HFFc6 (cell line): ENCODE data around the gene SMIM30. TPM values are rescaled to one million over a fixed set of nuclear protein-coding genes. Genes with fewer than 3 reads are reported as not detected.

Source experiments
- DNase-seq: peaks from one replicate; pipeline ENCODE4 v3.0.0-alpha.2; 2018
- H3K27ac Mint-ChIP-seq: 2 replicates; pipeline ENCODE4 v1.8.0; 2020; ENCODE audit warnings: mild to moderate bottlenecking, mixed read lengths
- H3K27me3 Mint-ChIP-seq: 2 replicates; pipeline ENCODE4 v1.8.0; 2021; ENCODE audit warnings: mild to moderate bottlenecking, moderate library complexity, mixed read lengths; ENCODE audit not compliant: insufficient read depth
- H3K36me3 Mint-ChIP-seq: 2 replicates; pipeline ENCODE4 v1.8.0; 2021; ENCODE audit warnings: low read depth, mixed read lengths
- H3K4me1 Mint-ChIP-seq: 2 replicates; pipeline ENCODE4 v1.8.0; 2020; ENCODE audit warnings: low read depth, mixed read lengths
- H3K4me3 Mint-ChIP-seq: 2 replicates; pipeline ENCODE4 v1.8.0; 2020; ENCODE audit warnings: mild to moderate bottlenecking, moderate library complexity, mixed read lengths
- H3K9me3 Mint-ChIP-seq: 2 replicates; pipeline ENCODE4 v1.8.0; 2020; ENCODE audit warnings: mild to moderate bottlenecking, mixed read lengths
- CTCF ChIP-seq: fragments of 200-600 bp; sonication (generic); IDR thresholded peaks from 2 replicates; pipeline ENCODE4 v1.5.0; 2021; ENCODE audit warnings: antibody characterized with exemption, mild to moderate bottlenecking
- total RNA-seq, 6 experiments: library from RNA; stranded (reverse); fragmentation: NEBNext Ultra II Directional; extraction: Animal tissue kit (Norgen Biotek cat#: 25700); gene quantifications; 2 replicates in 1 of 6; 3 replicates in 5 of 6; pipeline ENCODE4 v1.2.3, GENCODE V29; 2021

SMIM30 gene
- total RNA-seq, 6 experiments from 2014 or later, result 52.0 to 74.2 (median 60.6) TPM

GRCh38 chr7:113154117-113154516 lies 35.8 kb upstream of the SMIM30 start:
- Mint-ChIP-seq H3K27me3 (no peaks in the 10 kb centered on the region), H3K36me3 (no peaks in the 10 kb centered on the region), H3K4me1 (0 out of 2 replicates have a peak, but pooled peaks cover 7% of the 10 kb centered on the region), H3K4me3 (no peak overlapping the region), H3K27ac (no peak overlapping the region), H3K9me3 (no peaks in the 10 kb centered on the region)
- TF ChIP-seq CTCF, result no peak
- DNase-seq, result no peak

GRCh38 chr7:113144817-113145216 lies 26.5 kb upstream of the SMIM30 start:
- H3K4me1 Mint-ChIP-seq, result 0 out of 2 replicates have a peak, but pooled peaks cover 3% of the 10 kb centered on the region
- no peak for TF ChIP-seq CTCF
- no peak overlapping the region for H3K4me3 Mint-ChIP-seq
- H3K27ac Mint-ChIP-seq, result no peak overlapping the region
- no peaks in the 10 kb centered on the region for H3K36me3 Mint-ChIP-seq
- no peak for DNase-seq
- H3K9me3 Mint-ChIP-seq, result no peaks in the 10 kb centered on the region
- H3K27me3 Mint-ChIP-seq, result peaks cover 14% of the 10 kb centered on the region

GRCh38 chr7:113143486-113144257 lies 25.3 kb upstream of the SMIM30 start:
- no peak for TF ChIP-seq CTCF
- Mint-ChIP-seq H3K4me3 (no peak overlapping the region), H3K27ac (no peak overlapping the region), H3K36me3 (no peaks in the 10 kb centered on the region), H3K27me3 (peaks cover 11% of the 10 kb centered on the region), H3K9me3 (no peaks in the 10 kb centered on the region), H3K4me1 (no peaks in the 10 kb centered on the region)
- DNase-seq, result no peak

GRCh38 chr7:113142385-113143119 lies 24.2 kb upstream of the SMIM30 start:
- H3K27me3 Mint-ChIP-seq, result peaks cover 11% of the 10 kb centered on the region
- H3K9me3 Mint-ChIP-seq, result no peaks in the 10 kb centered on the region
- DNase-seq, result no peak
- TF ChIP-seq CTCF, result no peak
- no peaks in the 10 kb centered on the region for H3K4me1 Mint-ChIP-seq
- no peak overlapping the region for H3K4me3 Mint-ChIP-seq
- H3K36me3 Mint-ChIP-seq, result no peaks in the 10 kb centered on the region
- H3K27ac Mint-ChIP-seq, result no peak overlapping the region

- Mint-ChIP-seq H3K27me3 (peaks cover 11% of the 10 kb centered on the region), H3K36me3 (no peaks in the 10 kb centered on the region), H3K4me3 (no peak overlapping the region)
Measured at GRCh38 chr7:113141803-113142202, 23.4 kb upstream of the SMIM30 start.

More at GRCh38 chr7:113141803-113142202, 23.4 kb upstream of the SMIM30 start:
- DNase-seq, result no peak
- no peak overlapping the region for H3K27ac Mint-ChIP-seq
- no peaks in the 10 kb centered on the region for H3K9me3 Mint-ChIP-seq
- TF ChIP-seq CTCF, result no peak
- no peaks in the 10 kb centered on the region for H3K4me1 Mint-ChIP-seq
